Esophagus muscularis mucosa (tissue), 4 donors: ENCODE measurements around the gene FRMD4A. TPM values are rescaled to one million over a fixed set of nuclear protein-coding genes. Genes with fewer than 3 reads are reported as not detected.

Experiments
- DNase-seq: peaks from one replicate; pipeline ENCODE4 v3.0.0-alpha.2; 2017; ENCODE audit errors: extremely low spot score
- H3K27ac ChIP-seq, 4 donors: fragments of 200-600 bp; sonication (generic); replicated peaks in 1 of 4; 1 replicate in 3 of 4; 2 replicates in 1 of 4; pipeline ENCODE4 v1.5.1; 2016 to 2019; ENCODE audit warnings: mild to moderate bottlenecking in 1 of 4
- H3K27me3 ChIP-seq, 4 donors: fragments of 200-600 bp; sonication (generic); one replicate each; pipeline versions ENCODE4 v1.5.1 to v1.6.0; 2016 to 2019
- H3K36me3 ChIP-seq, 4 donors: fragments of 200-600 bp; sonication (generic); one replicate each; pipeline ENCODE4 v1.5.1; 2016 to 2019
- H3K4me1 ChIP-seq, 4 donors: fragments of 200-600 bp; sonication (generic); one replicate each; pipeline ENCODE4 v1.5.1; 2016 to 2019
- H3K4me3 ChIP-seq, 4 donors: fragments of 200-600 bp; sonication (generic); 1 replicate in 2 of 4; 2 replicates in 2 of 4; pipeline ENCODE4 v1.5.1; 2016 to 2019; ENCODE audit warnings: mild to moderate bottlenecking in 4 of 4, moderate library complexity in 1 of 4
- H3K9me3 ChIP-seq, 4 donors: fragments of 200-600 bp; sonication (generic); 1 replicate in 3 of 4; 2 replicates in 1 of 4; pipeline ENCODE4 v1.5.1; 2016 to 2019
- CTCF ChIP-seq, 3 experiments: fragments of 200-600 bp in 2 of 3; fragments of 450-650 bp in 1 of 3; sonication (generic) in 2 of 3; IDR thresholded peaks; one replicate each; pipeline ENCODE4 v1.5.1; 2017 to 2019; ENCODE audit warnings: antibody characterized with exemption in 3 of 3, mild to moderate bottlenecking in 2 of 3, moderate library complexity in 1 of 3
- EP300 ChIP-seq: sonication (generic); formaldehyde crosslinking; IDR thresholded peaks from one replicate; pipeline ENCODE4 v1.6.1; 2017; ENCODE audit warnings: antibody characterized with exemption
- POLR2A ChIP-seq: fragments of 450-650 bp; IDR thresholded peaks from one replicate; pipeline ENCODE4 v1.6.1; 2017; ENCODE audit warnings: antibody characterized with exemption, moderate library complexity, mild to moderate bottlenecking, low read depth
- POLR2AphosphoS5 ChIP-seq, 2 donors: sonication (generic); formaldehyde crosslinking; IDR thresholded peaks; one replicate each; pipeline ENCODE4 v1.6.1; 2017; ENCODE audit warnings: antibody characterized with exemption in 2 of 2
- WGBS: methylation state at CpG from one replicate; pipeline ENCODE4 v1.1.5; 2018; 5-methylcytosine and 5-hydroxymethylcytosine counted together
- intact Hi-C: fragments of 100-400 bp; cut with DNase I; formaldehyde crosslinking; loops from one replicate; pipeline ENCODE4 v1.15.1; 2023
- total RNA-seq, 4 donors: library from RNA; depleted of rRNA; stranded (reverse); fragments of >200 nt; gene quantifications; one replicate each; pipeline versions ENCODE4 v1.1.0 to v1.2.1, GENCODE V29; 2016

Gene FRMD4A
- total RNA-seq, 4 donors from 2014 or later = 17.0 to 28.8 (median 21.8) TPM

- intact Hi-C loops = no loop called here
- WGBS = 3% methylated on average over 32 of the region's 32 CpGs
- DNase-seq = no peak
- H3K9me3 ChIP-seq = no peaks in the 10 kb centered on the region
- TF ChIP-seq POLR2AphosphoS5 (IDR thresholded peaks at IDR 0.05) (no peak), POLR2A (no peak), CTCF (IDR thresholded peaks at IDR 0.05) (no peak), EP300 (no peak)
- peak overlapping the region; percentile 38 to 72 (median 46) for H3K27ac ChIP-seq
- peaks cover 0 to 6% (median 0%) of the 10 kb centered on the region in 4 donors for H3K27me3 ChIP-seq
- H3K4me1 ChIP-seq = peaks cover 0 to 21% (median 19%) of the 10 kb centered on the region in 4 donors
- H3K36me3 ChIP-seq = no peaks in the 10 kb centered on the region
- H3K4me3 ChIP-seq = peak overlapping the region; percentile 51 to 62 (median 55)
These were observed 156.8 kb downstream of the FRMD4A start for GRCh38 chr10:14173706-14174594.

- TF ChIP-seq POLR2AphosphoS5 (IDR thresholded peaks at IDR 0.05) (no peak), POLR2A (no peak), CTCF (IDR thresholded peaks at IDR 0.05) (no peak), EP300 (no peak)
- Histone ChIP-seq H3K9me3 (no peaks in the 10 kb centered on the region), H3K27me3 (peaks cover 0 to 6% (median 0%) of the 10 kb centered on the region in 4 donors), H3K27ac (peak overlapping the region; percentile 38 to 72 (median 46)), H3K36me3 (no peaks in the 10 kb centered on the region), H3K4me3 (peak overlapping the region; percentile 51 to 62 (median 55)), H3K4me1 (peaks cover 0 to 21% (median 19%) of the 10 kb centered on the region in 4 donors)
- 4% methylated on average over 6 of the region's 6 CpGs for WGBS
- DNase-seq = no peak
- intact Hi-C loops = no loop called here
These were observed 157.4 kb downstream of the FRMD4A start for GRCh38 chr10:14173391-14173705.

GRCh38 chr10:14172336-14172950 lies 158.3 kb downstream of the FRMD4A start:
- WGBS = 89% methylated on average over 13 of the region's 13 CpGs
- TF ChIP-seq EP300 = no peak
- no peak for TF ChIP-seq POLR2AphosphoS5 (IDR thresholded peaks at IDR 0.05)
- no peak for TF ChIP-seq POLR2A
- no peak for TF ChIP-seq CTCF (IDR thresholded peaks at IDR 0.05)
- no peak overlapping the region for H3K27ac ChIP-seq
- no peaks in the 10 kb centered on the region for H3K36me3 ChIP-seq
- H3K9me3 ChIP-seq = no peaks in the 10 kb centered on the region
- intact Hi-C loops = no loop called here
- peaks cover 0 to 21% (median 19%) of the 10 kb centered on the region in 4 donors for H3K4me1 ChIP-seq
- no peak overlapping the region for H3K4me3 ChIP-seq
- no peak for DNase-seq
- H3K27me3 ChIP-seq = peaks cover 0 to 3% (median 0%) of the 10 kb centered on the region in 4 donors

GRCh38 chr10:14171336-14171735 lies 159.4 kb downstream of the FRMD4A start:
- WGBS = 100% methylated on average over 1 of the region's 1 CpG
- no peak for DNase-seq
- intact Hi-C loops = no loop called here
- no peak for TF ChIP-seq EP300
- no peak for TF ChIP-seq POLR2A
- no peak for TF ChIP-seq CTCF (IDR thresholded peaks at IDR 0.05)
- TF ChIP-seq POLR2AphosphoS5 (IDR thresholded peaks at IDR 0.05) = no peak
- Histone ChIP-seq H3K27ac (no peak overlapping the region), H3K27me3 (no peaks in the 10 kb centered on the region), H3K36me3 (no peaks in the 10 kb centered on the region), H3K4me3 (no peak overlapping the region), H3K4me1 (peaks cover 0 to 21% (median 19%) of the 10 kb centered on the region in 4 donors), H3K9me3 (no peaks in the 10 kb centered on the region)
